ENCODE measurements around the gene EGFR.

The EGFR gene

GRCh38 chr7:55113760-55114540 is 95.1 kb downstream of the EGFR start:
- Histone ChIP-seq H3K27me3 (ENCODE audit: control insufficient read depth, insufficient read depth, low read length) (no peaks in the 10 kb centered on the region), H3K4me3 (ENCODE audit: low read length) (no peak overlapping the region), H3K36me3 (ENCODE audit: control insufficient read depth, insufficient read depth, low read length) (no peaks in the 10 kb centered on the region), H3K9me3 (ENCODE audit: control insufficient read depth, insufficient read depth, low read length) (no peaks in the 10 kb centered on the region), H3K4me1 (ENCODE audit: control insufficient read depth, insufficient read depth, low read length) (peaks cover 3% of the 10 kb centered on the region; the same call in 1 of the 2 replicates), H3K27ac (ENCODE audit: low read length) (no peak overlapping the region)
- DNase-seq (ENCODE audit: low read depth, low spot score): no peak
- WGBS (ENCODE audit: insufficient coverage, insufficient read length): no CpG with 5 or more reads among the region's 3 CpGs

GRCh38 chr7:55117286-55117685 is 98.5 kb downstream of the EGFR start:
- no peak for DNase-seq (ENCODE audit: low read depth, low spot score)
- Histone ChIP-seq H3K36me3 (ENCODE audit: control insufficient read depth, insufficient read depth, low read length) (no peaks in the 10 kb centered on the region), H3K27me3 (ENCODE audit: control insufficient read depth, insufficient read depth, low read length) (no peaks in the 10 kb centered on the region), H3K4me1 (ENCODE audit: control insufficient read depth, insufficient read depth, low read length) (no peaks in the 10 kb centered on the region), H3K27ac (ENCODE audit: low read length) (no peak overlapping the region), H3K9me3 (ENCODE audit: control insufficient read depth, insufficient read depth, low read length) (no peaks in the 10 kb centered on the region), H3K4me3 (ENCODE audit: low read length) (no peak overlapping the region)
- no CpG with 5 or more reads among the region's 7 CpGs for WGBS (ENCODE audit: insufficient coverage, insufficient read length)

DNA sequence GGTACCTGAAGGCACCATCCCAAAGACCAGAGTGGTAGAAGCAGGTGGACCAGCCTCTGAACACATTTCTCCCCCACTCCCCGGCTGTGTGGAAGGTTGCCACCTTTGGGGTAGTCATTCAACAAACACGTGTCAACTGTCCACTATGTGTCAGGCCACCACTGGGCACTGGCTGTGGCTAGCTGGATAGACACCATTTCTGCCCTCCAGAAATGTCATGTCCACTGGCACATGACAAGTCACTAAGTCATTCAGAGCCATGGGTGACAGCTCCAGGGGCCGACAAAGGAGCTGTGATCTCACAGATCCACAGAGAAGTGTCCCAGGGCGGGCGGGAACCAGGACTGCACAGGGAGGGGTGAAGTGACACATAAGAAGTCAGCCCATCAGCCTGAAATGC is 99.6 kb downstream of the EGFR start:
- no CpG with 5 or more reads among the region's 5 CpGs for WGBS (ENCODE audit: insufficient coverage, insufficient read length)
- Histone ChIP-seq H3K4me3 (ENCODE audit: low read length) (no peak overlapping the region), H3K27me3 (ENCODE audit: control insufficient read depth, insufficient read depth, low read length) (no peaks in the 10 kb centered on the region), H3K27ac (ENCODE audit: low read length) (no peak overlapping the region), H3K36me3 (ENCODE audit: control insufficient read depth, insufficient read depth, low read length) (no peaks in the 10 kb centered on the region), H3K4me1 (ENCODE audit: control insufficient read depth, insufficient read depth, low read length) (no peaks in the 10 kb centered on the region), H3K9me3 (ENCODE audit: control insufficient read depth, insufficient read depth, low read length) (no peaks in the 10 kb centered on the region)
- no peak for DNase-seq (ENCODE audit: low read depth, low spot score)

DNA sequence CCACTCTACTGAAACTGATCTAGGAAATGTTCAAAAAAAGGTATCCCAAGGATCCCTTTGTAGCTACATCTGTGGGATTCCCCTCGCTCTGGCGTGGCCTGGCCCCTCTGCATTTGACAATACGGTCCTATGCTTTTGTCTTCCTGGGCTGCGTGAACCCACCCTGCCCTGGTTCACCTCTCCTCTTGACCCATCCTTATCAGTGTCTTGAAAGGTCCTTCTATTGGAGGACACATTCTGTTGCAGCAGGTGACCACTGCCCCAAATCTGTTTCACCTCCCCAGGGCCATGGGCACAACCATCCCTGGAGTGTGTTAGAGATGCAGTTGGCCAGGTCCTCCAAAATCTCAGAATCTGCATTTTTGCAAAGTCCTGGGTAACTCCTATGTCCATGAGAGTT is 100.8 kb downstream of the EGFR start:
- Histone ChIP-seq H3K4me1 (ENCODE audit: control insufficient read depth, insufficient read depth, low read length) (no peaks in the 10 kb centered on the region), H3K9me3 (ENCODE audit: control insufficient read depth, insufficient read depth, low read length) (no peaks in the 10 kb centered on the region), H3K27me3 (ENCODE audit: control insufficient read depth, insufficient read depth, low read length) (no peaks in the 10 kb centered on the region), H3K4me3 (ENCODE audit: low read length) (no peak overlapping the region), H3K36me3 (ENCODE audit: control insufficient read depth, insufficient read depth, low read length) (no peaks in the 10 kb centered on the region), H3K27ac (ENCODE audit: low read length) (no peak overlapping the region)
- WGBS (ENCODE audit: insufficient coverage, insufficient read length): no CpG with 5 or more reads among the region's 4 CpGs
- DNase-seq (ENCODE audit: low read depth, low spot score): no peak

DNA sequence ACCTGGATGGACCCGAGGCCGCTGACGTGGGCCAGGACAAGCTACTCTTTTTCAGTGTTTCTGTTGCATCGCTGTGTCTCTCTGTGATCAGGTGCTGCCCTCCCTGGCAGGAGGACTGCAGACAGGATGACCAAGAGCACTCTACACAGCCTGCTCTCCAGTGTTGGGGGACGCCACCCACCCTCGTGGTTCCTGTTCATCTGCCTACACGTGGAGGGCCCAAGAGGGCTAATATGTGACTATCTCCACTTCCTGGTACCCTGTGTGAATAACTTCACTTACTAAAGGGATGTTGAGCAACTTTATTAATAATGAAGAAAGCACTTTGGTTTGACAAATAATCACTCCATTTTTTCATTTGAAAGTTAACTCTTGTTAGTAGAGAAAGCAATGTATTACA is 101.3 kb downstream of the EGFR start:
- Histone ChIP-seq H3K27me3 (ENCODE audit: control insufficient read depth, insufficient read depth, low read length) (no peaks in the 10 kb centered on the region), H3K4me3 (ENCODE audit: low read length) (no peak overlapping the region), H3K27ac (ENCODE audit: low read length) (no peak overlapping the region), H3K36me3 (ENCODE audit: control insufficient read depth, insufficient read depth, low read length) (no peaks in the 10 kb centered on the region), H3K9me3 (ENCODE audit: control insufficient read depth, insufficient read depth, low read length) (no peaks in the 10 kb centered on the region), H3K4me1 (ENCODE audit: control insufficient read depth, insufficient read depth, low read length) (no peaks in the 10 kb centered on the region)
- DNase-seq (ENCODE audit: low read depth, low spot score): no peak
- no CpG with 5 or more reads among the region's 7 CpGs for WGBS (ENCODE audit: insufficient coverage, insufficient read length)

DNA sequence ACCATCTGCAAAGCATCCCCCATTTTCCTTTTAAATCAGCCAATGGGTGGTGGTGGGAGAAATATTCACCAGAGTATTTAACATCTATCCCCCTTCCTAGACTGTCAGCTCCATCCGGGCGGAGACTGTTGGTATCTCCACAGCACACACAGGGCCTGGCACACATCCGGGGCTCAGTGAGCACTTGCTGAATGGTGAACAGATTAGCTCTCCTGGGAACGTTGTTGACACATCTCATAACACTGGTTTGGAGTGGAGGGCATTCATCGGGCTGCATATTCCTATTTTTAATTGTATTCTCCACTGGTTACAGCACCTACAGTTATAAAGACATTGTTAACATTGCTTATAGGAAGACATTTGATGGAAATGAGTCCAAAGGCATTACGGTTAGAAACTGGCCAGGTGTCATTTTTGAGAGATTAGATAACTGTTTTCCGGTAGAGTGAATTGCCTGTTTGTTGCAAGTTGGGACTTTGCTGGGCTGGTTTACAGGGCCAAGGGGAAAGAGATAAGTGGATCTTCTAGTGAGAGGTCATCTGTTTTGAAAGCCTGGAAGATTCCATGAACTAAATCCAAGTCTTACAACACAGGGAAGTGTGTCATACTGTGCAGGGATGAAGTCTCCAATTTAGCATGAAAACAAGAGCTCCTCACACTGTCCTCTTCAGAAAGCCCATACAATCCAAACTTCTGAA is 101.8 kb downstream of the EGFR start:
- DNase-seq (ENCODE audit: low read depth, low spot score): no peak
- no CpG with 5 or more reads among the region's 7 CpGs for WGBS (ENCODE audit: insufficient coverage, insufficient read length)
- Histone ChIP-seq H3K9me3 (ENCODE audit: control insufficient read depth, insufficient read depth, low read length) (no peaks in the 10 kb centered on the region), H3K27me3 (ENCODE audit: control insufficient read depth, insufficient read depth, low read length) (no peaks in the 10 kb centered on the region), H3K4me1 (ENCODE audit: control insufficient read depth, insufficient read depth, low read length) (no peaks in the 10 kb centered on the region), H3K36me3 (ENCODE audit: control insufficient read depth, insufficient read depth, low read length) (no peaks in the 10 kb centered on the region), H3K4me3 (ENCODE audit: low read length) (no peak overlapping the region), H3K27ac (ENCODE audit: low read length) (no peak overlapping the region)

- Histone ChIP-seq H3K27me3 (ENCODE audit: control insufficient read depth, insufficient read depth, low read length) (no peaks in the 10 kb centered on the region), H3K4me1 (ENCODE audit: control insufficient read depth, insufficient read depth, low read length) (no peaks in the 10 kb centered on the region), H3K9me3 (ENCODE audit: control insufficient read depth, insufficient read depth, low read length) (no peaks in the 10 kb centered on the region), H3K36me3 (ENCODE audit: control insufficient read depth, insufficient read depth, low read length) (no peaks in the 10 kb centered on the region), H3K27ac (ENCODE audit: low read length) (no peak overlapping the region), H3K4me3 (ENCODE audit: low read length) (no peak overlapping the region)
- WGBS (ENCODE audit: insufficient coverage, insufficient read length): no CpG with 5 or more reads among the region's 5 CpGs
- DNase-seq (ENCODE audit: low read depth, low spot score): no peak
These were observed 102.4 kb downstream of the EGFR start for GRCh38 chr7:55121249-55121648.

DNA sequence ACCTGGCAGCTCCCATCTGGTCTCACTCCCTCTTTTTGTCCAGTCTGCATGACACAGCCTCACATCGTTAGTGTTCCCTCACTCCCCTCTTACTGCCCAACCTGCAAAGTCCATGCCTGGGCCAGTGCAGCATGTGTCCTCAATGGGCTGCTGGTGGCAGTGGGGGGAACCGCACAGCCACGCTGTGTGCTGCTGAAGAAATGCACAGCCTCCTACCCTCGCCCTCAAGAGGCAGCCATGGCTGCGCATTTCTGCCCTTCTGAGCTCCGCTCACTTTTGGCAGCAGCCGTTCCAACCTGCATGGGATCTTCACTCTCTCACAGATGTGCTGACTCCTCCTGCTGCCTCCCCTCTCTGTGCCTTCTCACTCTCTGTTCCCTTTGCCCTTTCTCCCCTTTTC is 103.4 kb downstream of the EGFR start:
- H3K36me3 ChIP-seq (ENCODE audit: control insufficient read depth, insufficient read depth, low read length): no peaks in the 10 kb centered on the region
- no peaks in the 10 kb centered on the region for H3K4me1 ChIP-seq (ENCODE audit: control insufficient read depth, insufficient read depth, low read length)
- H3K9me3 ChIP-seq (ENCODE audit: control insufficient read depth, insufficient read depth, low read length): no peaks in the 10 kb centered on the region
- DNase-seq (ENCODE audit: low read depth, low spot score): no peak
- no peak overlapping the region for H3K27ac ChIP-seq (ENCODE audit: low read length)
- no peak overlapping the region for H3K4me3 ChIP-seq (ENCODE audit: low read length)
- no peaks in the 10 kb centered on the region for H3K27me3 ChIP-seq (ENCODE audit: control insufficient read depth, insufficient read depth, low read length)
- WGBS (ENCODE audit: insufficient coverage, insufficient read length): no CpG with 5 or more reads among the region's 7 CpGs

GRCh38 chr7:55124989-55125875 is 106.4 kb downstream of the EGFR start:
- no peaks in the 10 kb centered on the region for H3K36me3 ChIP-seq (ENCODE audit: control insufficient read depth, insufficient read depth, low read length)
- H3K27ac ChIP-seq (ENCODE audit: low read length): no peak overlapping the region
- H3K4me1 ChIP-seq (ENCODE audit: control insufficient read depth, insufficient read depth, low read length): no peaks in the 10 kb centered on the region
- DNase-seq (ENCODE audit: low read depth, low spot score): no peak
- H3K27me3 ChIP-seq (ENCODE audit: control insufficient read depth, insufficient read depth, low read length): no peaks in the 10 kb centered on the region
- no peak overlapping the region for H3K4me3 ChIP-seq (ENCODE audit: low read length)
- H3K9me3 ChIP-seq (ENCODE audit: control insufficient read depth, insufficient read depth, low read length): no peaks in the 10 kb centered on the region
- WGBS (ENCODE audit: insufficient coverage, insufficient read length): no CpG with 5 or more reads among the region's 12 CpGs

DNA sequence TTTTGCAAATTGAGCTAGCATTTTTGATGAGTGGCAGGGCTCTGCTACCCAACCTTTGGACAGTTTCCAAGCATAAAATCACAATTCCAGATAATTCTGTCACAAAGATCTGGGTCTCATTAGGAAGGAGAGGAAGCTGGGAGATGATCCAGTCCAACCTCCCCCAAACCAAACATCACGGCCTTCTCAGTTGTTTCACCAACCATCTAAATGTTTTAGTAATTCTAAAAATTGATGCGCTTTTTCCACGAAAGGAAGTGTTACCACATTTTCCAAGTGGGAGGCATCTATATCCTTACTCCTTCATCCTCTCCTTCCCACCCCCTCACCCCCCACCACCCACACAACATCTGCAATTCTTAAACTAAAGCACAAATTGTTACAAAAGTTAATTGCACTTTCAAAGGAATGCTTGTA is 108.3 kb downstream of the EGFR start:
- no CpG with 5 or more reads among the region's 3 CpGs for WGBS (ENCODE audit: insufficient coverage, insufficient read length)
- peaks cover 2% of the 10 kb centered on the region for H3K4me1 ChIP-seq (ENCODE audit: control insufficient read depth, insufficient read depth, low read length)
- no peaks in the 10 kb centered on the region for H3K36me3 ChIP-seq (ENCODE audit: control insufficient read depth, insufficient read depth, low read length)
- H3K9me3 ChIP-seq (ENCODE audit: control insufficient read depth, insufficient read depth, low read length): no peaks in the 10 kb centered on the region
- DNase-seq (ENCODE audit: low read depth, low spot score): no peak
- H3K27ac ChIP-seq (ENCODE audit: low read length): no peak overlapping the region
- H3K27me3 ChIP-seq (ENCODE audit: control insufficient read depth, insufficient read depth, low read length): no peaks in the 10 kb centered on the region
- H3K4me3 ChIP-seq (ENCODE audit: low read length): no peak overlapping the region
